Measurements from ENCODE around the gene ZNF74.
"Not testable (repeated sequence)": the region's sequence is repeated elsewhere in the genome, so short reads cannot be mapped to it uniquely, and the experiment has no call there.

ZNF74 gene

DNA sequence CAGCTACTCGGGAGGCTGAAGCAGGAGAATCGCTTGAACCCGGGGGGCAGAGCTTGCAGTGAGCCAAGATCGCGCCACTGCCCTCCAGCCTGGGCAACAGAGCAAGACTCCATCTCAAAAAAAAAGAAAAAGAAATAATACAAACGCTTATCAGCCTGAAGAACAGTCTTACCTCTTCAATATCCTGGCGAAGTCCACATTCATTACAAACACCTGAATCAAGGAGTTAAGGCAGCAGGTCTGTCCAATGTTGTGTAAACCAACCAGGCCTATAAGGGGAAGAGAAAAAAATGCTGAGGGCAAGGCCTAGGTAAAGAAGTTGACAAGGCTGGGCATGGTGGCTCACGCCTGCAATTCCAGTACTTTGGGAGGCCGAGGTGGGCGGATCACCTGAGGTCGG is 17.0 kb upstream of the ZNF74 start:
- DNase-seq, result not testable (repeated sequence)

DNA sequence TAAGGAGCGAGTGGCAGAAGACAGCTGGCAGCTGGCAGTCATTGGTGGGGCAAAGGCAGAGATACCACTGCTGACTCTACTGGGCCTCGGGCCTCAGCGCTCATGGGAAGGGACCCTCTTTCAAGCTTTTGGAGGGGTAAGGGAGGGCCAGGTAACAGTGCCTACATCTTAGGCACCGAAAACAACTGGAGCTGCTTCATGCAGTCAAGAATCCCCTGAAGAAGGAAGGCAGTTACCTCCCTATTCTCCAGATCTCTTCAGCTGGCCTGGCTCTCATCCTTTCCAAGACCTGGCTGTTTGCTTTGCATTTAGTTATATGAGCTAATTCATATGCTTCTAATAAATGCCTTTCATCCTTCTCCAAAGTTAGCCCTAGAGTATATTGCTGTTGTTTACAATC is 15.8 kb upstream of the ZNF74 start:
- no peak for DNase-seq

DNA sequence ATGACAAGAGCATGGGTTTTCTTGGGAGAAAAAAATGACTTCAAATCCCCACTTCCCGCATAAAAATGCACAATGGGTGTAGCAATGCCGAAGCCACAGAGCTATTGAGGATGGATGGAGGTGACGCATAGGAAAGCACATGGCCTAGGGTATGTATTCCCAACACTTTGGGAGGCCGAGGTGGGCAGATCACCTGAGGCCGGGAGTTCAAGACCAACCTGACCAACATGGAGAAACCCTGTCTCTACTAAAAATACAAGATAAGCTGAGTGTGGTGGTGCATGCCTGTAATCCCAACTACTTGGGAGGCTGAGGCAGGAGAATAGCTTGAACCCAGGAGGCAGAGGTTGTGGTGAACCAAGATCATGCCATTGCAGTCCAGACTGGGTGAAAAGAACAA is 15.3 kb upstream of the ZNF74 start:
- not testable (repeated sequence) for DNase-seq

DNA sequence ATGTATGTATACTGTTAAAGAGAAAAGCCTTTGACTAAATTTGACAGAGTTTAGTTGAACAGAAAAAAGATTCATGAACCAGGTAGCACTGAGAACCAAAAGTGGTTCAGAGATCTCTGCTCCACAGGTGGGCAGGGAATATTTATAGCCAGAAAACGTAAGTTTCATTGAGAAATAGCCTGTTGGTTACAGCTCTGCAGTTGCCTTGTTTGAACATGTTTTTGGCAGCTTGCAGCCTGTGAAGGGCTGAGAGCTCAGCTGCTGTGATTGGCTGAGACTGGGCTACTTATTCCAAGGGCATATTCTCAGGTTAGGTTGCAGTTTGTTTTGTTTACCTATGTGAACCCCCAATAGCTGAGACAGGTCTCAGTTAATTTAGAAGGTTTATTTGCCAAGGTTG is 13.5 kb upstream of the ZNF74 start:
- no peak for DNase-seq

DNA sequence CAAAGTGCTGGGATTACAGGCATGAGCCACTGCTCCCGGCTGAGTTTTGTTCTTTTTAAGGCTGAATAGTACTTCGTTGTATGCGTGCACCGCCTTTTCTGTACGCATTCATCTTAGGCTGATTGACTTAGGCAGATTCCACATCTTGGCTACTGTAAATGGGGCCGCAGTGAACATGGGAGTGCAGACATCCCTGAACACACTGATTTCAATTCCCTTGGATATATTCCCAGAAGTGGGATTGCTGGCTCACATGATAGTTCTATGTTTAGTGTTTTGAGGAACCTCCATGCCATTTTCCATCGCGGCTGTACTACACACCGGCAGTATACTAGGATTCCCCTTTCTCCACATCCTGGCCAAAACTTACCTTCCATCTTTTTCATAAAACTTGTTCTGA is 10.4 kb upstream of the ZNF74 start:
- no peak for DNase-seq

DNA sequence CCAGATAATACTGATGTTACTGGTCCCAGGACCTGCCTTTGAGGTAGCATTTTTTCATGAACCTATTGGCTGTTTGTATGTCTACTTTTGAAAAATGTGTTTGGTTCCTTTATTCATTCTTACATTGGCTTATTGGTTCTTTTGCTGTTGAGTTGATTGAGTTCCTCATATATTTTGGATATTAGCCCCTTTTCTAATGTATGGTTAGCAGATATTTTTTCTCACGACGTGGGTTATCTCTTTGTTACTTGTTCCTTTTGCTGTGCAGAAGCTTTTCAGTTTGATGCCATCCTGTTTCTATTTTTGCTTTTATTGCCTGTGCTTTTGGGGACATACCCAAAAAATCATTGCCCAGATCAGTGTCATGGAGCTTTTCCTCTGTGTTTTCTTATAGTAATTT is 9.8 kb upstream of the ZNF74 start:
- no peak for DNase-seq

DNA sequence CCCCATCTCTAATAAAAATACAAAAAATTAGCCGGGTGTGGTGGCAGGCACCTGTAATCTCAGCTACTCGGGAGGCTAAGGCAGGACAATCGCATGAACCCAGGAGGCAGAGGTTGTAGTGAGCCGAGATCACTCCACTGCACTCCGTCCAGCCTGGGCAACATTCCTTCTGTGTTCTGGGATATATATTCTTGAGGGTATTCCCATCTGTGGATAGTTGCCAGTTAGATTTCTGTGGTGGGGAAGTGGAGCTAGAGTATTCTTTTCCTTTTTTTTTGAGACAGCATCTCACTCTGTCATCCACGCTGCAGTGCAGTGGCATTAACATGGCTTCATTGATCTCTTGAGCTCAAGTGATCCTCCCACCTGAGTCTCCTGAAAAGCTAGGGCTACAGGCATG is 9.1 kb upstream of the ZNF74 start:
- no peak for DNase-seq

DNA sequence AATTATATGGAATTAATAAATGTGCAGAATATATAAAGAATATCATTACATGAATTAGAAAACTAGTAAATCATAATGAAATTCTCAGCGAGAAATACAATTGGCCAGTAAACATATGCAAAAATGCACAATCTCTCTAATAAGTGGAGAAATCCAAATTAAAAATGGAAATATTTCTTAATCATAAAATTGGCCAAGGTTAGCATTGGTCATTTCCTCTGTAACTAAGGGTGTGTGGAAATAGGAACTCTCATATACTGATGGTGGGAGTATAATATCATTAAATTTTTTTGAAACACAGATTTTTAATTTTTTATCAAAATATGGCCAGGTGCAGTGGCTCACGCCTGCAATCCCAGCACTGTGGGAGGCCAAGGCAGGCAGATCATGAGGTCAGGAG is 7.6 kb upstream of the ZNF74 start:
- no peak for DNase-seq

DNA sequence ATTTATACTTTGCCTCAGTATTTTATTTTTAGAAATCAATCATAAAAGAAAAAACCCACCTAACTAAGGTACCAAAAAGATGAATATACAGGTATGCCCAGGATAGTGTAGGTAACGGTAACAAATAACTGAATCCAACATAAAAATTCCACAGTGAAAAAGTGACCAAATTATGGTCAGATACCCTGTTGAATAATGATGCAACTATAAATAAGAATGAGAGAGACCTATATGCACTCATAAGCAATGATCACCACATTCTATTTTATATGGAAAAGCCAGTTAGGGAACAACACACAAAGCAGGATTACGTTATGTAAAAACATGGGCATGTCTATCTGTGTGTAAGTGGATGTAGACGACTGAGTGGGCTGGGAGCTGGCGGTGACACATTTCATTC is 7.0 kb upstream of the ZNF74 start:
- no peak for DNase-seq

DNA sequence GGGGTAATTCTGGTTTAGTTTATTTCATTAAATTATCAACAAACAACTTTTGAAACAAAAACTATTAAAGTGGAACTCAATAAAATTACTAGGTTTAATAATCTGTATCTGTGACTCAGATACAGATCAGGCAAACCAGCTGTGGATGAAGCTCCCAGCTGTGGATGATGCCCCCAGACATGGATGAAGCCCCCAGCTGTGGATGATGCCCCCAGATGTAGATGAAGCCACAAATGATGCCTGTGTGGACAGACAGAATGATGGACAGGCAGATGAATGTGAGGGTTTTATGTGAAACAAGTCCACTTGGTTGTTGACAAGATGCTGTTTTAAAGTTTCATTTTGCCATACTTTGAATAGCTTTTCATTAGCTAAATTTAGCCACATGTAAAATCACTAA is 5.8 kb upstream of the ZNF74 start:
- no peak for DNase-seq

DNA sequence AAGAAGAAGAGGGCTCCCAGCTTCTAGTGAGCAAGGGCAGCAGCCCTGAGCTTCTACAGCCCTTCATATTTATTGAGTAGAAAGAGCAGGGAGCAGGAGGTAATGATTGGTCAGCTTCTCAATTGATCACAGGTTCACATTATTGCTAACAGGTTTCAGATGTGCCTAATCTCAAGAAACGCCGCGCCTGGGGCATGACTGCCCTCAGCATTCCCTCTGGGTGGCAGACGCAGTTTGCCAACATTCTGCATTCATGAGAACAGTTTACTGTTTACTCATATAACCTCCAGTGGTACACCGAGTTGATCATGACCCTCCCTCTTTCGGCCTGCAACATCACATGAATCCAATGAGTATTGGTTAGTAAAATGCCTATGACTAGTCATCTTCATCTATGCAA is 4.7 kb upstream of the ZNF74 start:
- DNase-seq, result no peak

DNA sequence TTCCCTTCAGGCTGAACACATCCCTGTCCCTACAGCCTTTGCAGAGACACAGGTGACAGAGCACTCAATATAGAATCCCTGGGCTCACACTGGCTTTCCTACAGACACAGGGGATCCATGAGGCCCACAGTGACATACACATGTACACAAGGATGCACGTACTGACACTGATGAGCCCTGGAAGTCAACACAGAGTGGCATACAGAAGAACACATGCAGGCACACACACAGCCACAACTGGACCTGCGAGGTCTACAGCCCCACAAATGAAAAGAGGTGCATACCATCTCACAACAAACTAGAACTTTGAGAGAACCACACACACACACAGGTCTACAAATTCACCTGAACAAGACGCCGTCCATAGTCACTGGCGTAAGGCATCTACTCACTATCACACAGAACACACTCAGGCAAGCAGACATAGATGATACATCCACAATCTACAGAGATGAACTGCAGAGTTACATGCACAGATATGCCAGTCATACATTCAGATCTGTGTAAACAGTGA is 3.5 kb upstream of the ZNF74 start:
- DNase-seq, result no peak

DNA sequence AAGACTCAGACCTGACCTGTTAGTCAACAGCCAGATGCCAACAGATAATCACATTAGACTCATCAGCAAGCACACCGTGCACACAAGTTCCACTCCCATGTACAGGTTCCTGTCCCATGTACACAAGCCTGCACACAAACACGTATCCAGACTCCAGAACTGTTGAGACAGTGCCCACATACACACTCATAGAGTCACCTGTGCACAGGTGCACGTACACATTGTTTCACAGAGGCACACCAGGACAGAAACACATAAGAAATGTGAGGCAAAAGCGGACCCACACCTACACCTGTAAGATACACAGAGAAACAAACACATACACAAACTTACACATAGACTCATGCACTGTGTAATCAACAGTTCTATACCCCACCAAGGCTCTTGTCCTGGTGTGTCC is 2.7 kb upstream of the ZNF74 start:
- DNase-seq, result no peak

DNA sequence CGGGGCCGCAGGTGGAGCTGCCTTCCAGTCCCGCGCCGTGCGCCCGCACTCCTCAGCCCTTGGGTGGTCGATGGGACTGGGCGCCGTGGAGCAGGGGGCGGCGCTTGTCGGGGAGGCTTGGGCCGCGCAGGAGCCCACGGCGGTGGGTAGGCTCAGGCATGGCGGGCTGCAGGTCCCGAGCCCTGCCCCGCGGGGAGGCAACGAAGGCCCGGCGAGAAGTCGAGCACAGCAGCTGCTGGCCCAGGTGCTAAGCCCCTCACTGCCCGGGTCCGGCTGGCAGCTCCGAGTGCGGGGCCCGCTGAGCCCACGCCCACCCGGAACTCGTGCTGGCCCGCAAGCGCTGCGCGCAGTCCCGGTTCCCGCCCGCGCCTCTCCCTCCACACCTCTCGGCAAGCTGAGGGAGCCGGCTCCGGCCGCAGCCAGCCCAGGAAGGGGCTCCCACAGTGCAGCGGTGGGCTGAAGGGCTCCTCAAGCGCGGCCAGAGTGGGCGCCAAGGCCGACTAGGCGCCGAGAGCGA is 1.5 kb upstream of the ZNF74 start:
- DNase-seq, result not testable (repeated sequence)

DNA sequence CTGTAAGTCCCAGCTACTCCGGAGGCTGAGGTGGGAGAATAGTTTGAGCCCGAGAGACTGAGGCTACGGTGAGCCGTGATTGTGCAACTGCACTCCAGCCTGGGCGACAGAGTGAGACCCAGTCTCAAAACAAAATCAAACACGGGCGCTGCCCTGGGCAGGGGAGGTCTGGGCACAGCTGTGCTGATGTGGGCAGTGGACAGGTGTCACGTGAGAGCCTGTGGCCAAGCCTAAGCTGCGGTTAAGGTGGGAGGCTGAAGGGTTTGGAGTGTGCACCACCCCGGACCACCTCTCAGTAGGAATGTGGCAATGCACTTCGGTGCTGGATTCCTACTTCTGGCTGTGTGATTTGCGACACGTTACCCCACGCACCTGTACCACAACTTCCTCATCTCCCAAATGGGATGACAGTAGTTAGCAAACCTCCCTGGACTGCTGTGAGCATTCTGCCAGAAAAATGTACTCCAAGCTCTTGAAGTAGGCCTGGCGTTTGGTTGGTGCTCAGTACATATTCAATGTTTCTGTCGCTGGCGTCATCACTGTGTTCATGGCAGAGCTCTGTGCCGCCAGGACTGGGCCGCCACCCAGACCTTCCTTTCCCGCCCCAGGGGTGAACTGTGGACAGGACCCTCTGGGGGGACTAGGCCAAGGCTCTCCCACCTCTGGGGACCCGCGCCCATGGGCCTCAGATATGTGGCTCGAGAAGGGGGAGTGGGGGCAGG is 807 bp upstream of the ZNF74 start:
- no peak for DNase-seq

DNA sequence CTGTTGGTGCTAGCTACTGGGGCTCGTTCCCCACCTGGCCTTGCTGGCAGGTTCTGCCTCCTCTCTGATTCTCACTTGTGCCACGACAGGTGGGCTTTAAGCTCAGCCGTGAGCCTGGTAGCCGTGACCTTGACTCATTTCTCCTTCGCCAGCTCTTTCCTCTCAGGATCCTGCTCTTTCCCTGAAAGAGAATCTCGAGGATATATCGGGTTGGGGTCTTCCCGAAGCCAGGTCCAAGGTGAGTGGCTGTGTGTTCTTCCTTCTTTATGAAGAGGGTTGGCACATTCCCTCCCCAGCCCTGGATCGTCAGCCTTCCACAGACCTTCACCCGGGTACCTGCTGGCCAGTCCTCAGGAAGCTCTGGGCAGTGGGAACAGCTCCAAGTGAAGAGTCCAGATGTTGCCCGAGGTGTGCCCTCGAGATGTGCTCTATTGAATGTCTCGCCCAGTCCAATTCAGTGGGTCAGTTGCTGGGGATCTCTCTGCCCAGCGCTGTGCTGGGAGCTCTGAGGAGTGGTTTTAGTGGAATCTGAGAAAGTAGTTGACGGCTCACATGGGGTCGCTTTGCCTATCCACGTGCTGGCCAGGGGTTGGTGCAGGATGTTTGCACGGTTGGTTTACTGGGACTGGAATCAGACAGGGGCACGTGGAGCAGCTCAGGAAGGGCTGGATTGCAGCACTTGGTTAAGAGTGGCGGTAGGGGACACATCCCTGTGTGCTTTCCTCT is 1.4 kb downstream of the ZNF74 start:
- DNase-seq, result no peak

DNA sequence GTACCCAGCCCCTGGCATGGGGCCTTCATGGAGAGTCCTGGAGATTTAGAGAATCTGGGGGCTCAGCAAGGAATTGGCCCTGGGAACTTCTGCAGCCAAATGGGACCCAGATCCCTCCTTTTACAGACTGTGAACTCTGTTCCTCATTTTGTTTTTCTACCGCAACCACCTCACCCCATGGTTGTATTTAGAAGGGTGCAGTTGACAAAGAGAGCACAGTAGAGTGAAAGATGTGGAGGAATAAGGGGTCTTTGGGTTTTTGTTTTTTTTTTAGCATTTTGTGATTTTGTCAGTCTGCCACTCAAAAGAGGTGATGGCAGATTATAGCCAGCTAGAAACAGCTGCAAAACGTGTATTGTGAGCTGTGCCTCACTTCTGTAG is 1.9 kb downstream of the ZNF74 start:
- DNase-seq, result no peak

DNA sequence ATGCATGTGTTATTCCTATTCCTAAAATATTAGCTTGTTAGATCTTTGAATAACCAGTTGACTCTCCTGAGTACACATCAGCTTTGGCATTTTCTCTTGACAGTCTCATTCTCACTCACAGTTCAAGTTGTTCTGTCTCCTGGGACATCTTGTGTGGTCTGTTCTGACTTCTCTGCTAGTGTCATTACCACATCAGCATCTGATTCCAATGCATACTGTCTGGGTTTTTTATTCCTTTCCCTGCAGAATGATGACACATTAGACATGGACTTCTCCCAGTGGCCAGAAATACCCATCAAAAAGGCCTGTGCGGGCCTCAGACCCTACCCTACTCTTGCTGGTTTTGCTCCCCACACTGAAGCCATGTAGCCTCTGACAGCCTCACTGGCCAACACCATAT is 2.7 kb downstream of the ZNF74 start:
- DNase-seq, result no peak

DNA sequence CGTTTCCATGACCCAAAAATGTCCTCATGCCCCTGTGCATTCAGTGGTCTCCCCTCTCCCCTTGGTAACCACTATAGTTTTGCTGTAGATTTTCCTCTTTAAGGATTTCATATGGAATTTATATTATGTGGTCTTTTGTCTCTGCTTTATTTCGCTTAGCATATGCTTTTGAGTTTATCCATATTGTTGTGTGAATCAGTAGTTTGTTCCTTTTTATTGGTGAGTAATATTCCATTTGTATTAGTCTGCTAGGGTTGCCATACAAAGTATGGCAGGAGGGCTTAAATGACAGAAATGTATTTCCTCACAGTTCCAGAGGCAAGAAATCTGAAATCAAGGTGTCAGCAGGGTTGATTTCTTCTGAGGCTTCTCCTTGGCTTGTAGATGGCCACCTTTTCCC is 3.5 kb downstream of the ZNF74 start:
- no peak for DNase-seq

DNA sequence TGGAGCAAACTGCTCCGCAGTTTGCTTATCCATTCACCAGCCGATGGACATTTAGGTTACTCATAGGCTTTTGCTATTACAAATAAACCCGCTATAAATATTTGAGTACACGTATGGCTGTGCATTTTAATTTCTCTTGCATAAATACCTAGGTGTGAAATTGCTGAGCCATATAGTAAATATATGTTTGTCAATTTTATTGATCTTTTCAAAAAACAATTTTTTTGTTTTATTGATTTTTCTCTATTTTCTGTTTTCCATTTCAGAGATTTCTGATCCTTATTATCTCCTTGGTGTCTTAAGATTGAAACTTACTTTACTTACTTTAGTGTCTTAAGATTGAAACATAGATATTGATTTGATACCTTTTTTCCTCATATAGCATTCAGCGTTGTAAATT is 4.5 kb downstream of the ZNF74 start:
- DNase-seq, result no peak

DNA sequence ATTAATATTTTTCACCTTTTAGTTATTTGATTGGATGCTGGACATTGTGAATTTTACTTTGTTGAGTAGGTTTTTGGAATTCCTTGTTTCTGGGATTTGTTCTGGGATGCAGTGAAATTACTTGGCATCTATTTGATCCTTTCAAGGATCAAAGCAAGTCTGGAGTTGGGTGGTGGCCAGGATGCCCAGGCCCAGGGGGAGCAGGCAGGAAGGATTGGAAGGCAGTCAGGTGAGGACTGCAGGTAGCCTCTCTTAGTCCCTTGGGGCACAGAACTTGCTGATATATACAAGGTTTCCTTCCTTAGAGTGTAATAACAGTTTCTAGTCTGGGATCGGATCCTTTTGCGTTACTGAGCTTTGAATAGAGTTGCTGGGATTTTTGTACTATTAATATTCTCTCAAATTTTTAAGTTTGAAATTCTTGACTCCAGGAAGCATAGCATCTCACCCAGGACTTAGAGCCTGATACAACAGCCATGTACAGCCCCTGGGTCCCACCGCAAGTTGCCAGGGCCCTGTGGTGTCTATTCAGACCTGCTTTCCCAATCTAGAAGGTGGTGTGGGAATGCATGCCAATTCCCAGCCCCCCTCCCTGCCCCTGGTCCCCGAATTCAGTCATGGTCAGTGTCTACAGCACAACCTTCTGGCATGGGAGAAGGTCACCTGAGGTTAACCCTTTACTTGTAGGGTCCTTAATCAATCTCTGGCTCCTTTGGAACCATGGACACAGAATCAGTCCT is 6.1 kb downstream of the ZNF74 start:
- DNase-seq, result no peak

DNA sequence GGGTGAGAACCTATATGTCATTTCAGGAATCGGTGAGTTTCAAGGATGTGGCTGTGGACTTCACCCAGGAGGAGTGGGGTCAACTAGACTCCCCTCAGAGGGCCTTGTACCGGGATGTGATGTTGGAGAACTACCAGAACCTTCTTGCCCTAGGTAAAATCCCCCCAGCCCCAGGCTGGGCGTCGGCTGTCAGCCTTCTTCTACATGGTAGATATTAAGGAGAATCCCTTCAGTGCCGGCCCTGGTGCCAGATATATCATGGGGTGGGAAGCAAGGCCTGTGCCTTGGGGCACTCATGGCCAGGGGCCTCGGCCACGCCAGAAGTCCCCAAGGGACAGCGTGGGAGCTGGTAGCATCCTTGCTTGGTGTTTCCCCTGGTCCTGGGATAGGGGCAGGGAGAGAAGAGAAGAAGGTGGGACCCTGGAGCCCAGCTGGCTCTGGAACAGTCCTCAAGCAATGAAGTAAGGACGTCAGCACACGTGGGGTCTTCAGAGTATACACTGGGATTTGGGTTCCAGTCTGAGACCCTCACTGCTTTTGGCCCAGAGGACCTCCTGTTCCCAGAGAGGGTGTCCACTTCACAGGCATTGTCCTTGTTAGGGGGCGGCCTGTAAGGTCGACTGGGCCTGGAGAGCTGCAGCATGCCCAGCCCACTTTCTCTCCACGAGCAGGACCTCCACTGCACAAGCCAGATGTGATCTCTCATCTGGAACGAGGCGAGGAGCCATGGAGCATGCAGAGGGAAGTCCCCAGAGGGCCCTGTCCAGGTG is 6.8 kb downstream of the ZNF74 start:
- DNase-seq, result no peak
